ENCODE measurements around the gene FAM114A2.

FAM114A2 gene

GRCh38 chr5:153964880-153965645 lies 73.6 kb downstream of the FAM114A2 start (continued):
- TF ChIP-seq ZNF157 (tag by site-specific recombination; IDR thresholded peaks at IDR 0.05) (no peak), HOXD13 (CRISPR knock-in tag; IDR thresholded peaks at IDR 0.05; ENCODE audit: borderline replicate concordance) (no peak), SALL2 (tag by site-specific recombination; IDR thresholded peaks at IDR 0.05; ENCODE audit: borderline replicate concordance) (no peak), ZNF747 (tag by site-specific recombination; IDR thresholded peaks at IDR 0.05) (no peak), ZNF223 (tag by site-specific recombination; IDR thresholded peaks at IDR 0.05) (no peak), OVOL3 (tag by site-specific recombination; IDR thresholded peaks at IDR 0.05) (no peak), ZBTB7A (tag by site-specific recombination; IDR thresholded peaks at IDR 0.05; ENCODE audit: low read depth) (no peak), ZNF184 (tag by site-specific recombination; IDR thresholded peaks at IDR 0.05) (no peak), INSM2 (tag by site-specific recombination; IDR thresholded peaks at IDR 0.05) (no peak), IKZF3 (tag by site-specific recombination; IDR thresholded peaks at IDR 0.05) (0 out of 2 replicates have a peak, but pooled peaks have one; percentile 30), ZNF10 (tag by site-specific recombination; IDR thresholded peaks at IDR 0.05) (no peak), ZNF2 (tag by site-specific recombination; IDR thresholded peaks at IDR 0.05) (peak; percentile 85), ZSCAN16 (tag by site-specific recombination; IDR thresholded peaks at IDR 0.05) (no peak), ZNF416 (tag by site-specific recombination; IDR thresholded peaks at IDR 0.05) (no peak), BCL11A (tag by site-specific recombination; IDR thresholded peaks at IDR 0.05; ENCODE audit: low read depth) (no peak), PRDM10 (tag by site-specific recombination; IDR thresholded peaks at IDR 0.05) (no peak), SP3 (tag by site-specific recombination; IDR thresholded peaks at IDR 0.05) (no peak), ZNF544 (tag by site-specific recombination; IDR thresholded peaks at IDR 0.05) (no peak), ZNF175 (tag by site-specific recombination; IDR thresholded peaks at IDR 0.05) (no peak), ZNF677 (tag by site-specific recombination; IDR thresholded peaks at IDR 0.05) (no peak), KLF9 (tag by site-specific recombination; IDR thresholded peaks at IDR 0.05; ENCODE audit: low read depth) (0 out of 2 replicates have a peak, but pooled peaks have one; percentile 17), ZNF777 (tag by site-specific recombination; IDR thresholded peaks at IDR 0.05; ENCODE audit: borderline replicate concordance) (no peak), ZNF354C (tag by site-specific recombination; IDR thresholded peaks at IDR 0.05; ENCODE audit: borderline replicate concordance, low read depth) (no peak), ZNF660 (tag by site-specific recombination; IDR thresholded peaks at IDR 0.05) (0 out of 2 replicates have a peak, but pooled peaks have one; percentile 24), ZNF449 (tag by site-specific recombination; IDR thresholded peaks at IDR 0.05) (no peak), ZNF768 (tag by site-specific recombination; IDR thresholded peaks at IDR 0.05) (no peak), ZNF558 (tag by site-specific recombination; IDR thresholded peaks at IDR 0.05) (no peak), ZBTB17 (tag by site-specific recombination; IDR thresholded peaks at IDR 0.05) (no peak), CTCF (tag by site-specific recombination; IDR thresholded peaks at IDR 0.05) (peak; percentile 83), GLIS2 (tag by site-specific recombination; IDR thresholded peaks at IDR 0.05) (no peak), ZBTB1 (tag by site-specific recombination; IDR thresholded peaks at IDR 0.05) (no peak), ZNF513 (tag by site-specific recombination; IDR thresholded peaks at IDR 0.05) (no peak)
